Muscle of leg (tissue), 11 donors: ENCODE data around the gene BACE1. TPM values are rescaled to one million over a fixed set of nuclear protein-coding genes. Genes with fewer than 3 reads are reported as not detected.
"Not testable (repeated sequence)": the region's sequence is repeated elsewhere in the genome, so short reads cannot be mapped to it uniquely, and the experiment has no call there.

Experiments
- DNase-seq: peaks from one replicate; pipeline ENCODE4 v3.0.0; 2013
- H3K27ac ChIP-seq: one replicate; pipeline ENCODE4 v1.5.1; 2013; ENCODE audit warnings: mild to moderate bottlenecking, low read length, control low read depth
- H3K27me3 ChIP-seq: one replicate; pipeline ENCODE4 v1.6.1; 2013; ENCODE audit warnings: low read length; ENCODE audit not compliant: control insufficient read depth, insufficient read depth
- H3K36me3 ChIP-seq: one replicate; pipeline ENCODE4 v1.6.1; 2013; ENCODE audit warnings: low read length; ENCODE audit not compliant: control insufficient read depth, insufficient read depth
- H3K4me1 ChIP-seq: one replicate; pipeline ENCODE4 v1.6.1; 2013; ENCODE audit warnings: low read length; ENCODE audit not compliant: control insufficient read depth, insufficient read depth
- H3K4me3 ChIP-seq: one replicate; pipeline ENCODE4 v1.5.1; 2013; ENCODE audit warnings: low read length, control low read depth
- H3K9me3 ChIP-seq: replicated peaks from 2 replicates; pipeline ENCODE4 v1.6.1; 2013; ENCODE audit warnings: low read depth, low read length; ENCODE audit not compliant: control insufficient read depth
- WGBS: methylation state at CpG from one replicate; pipeline ENCODE4 v1.1.5; 2013; ENCODE audit warnings: missing lambda C conversion rate; ENCODE audit not compliant: insufficient coverage; 5-methylcytosine and 5-hydroxymethylcytosine counted together
- polyA plus RNA-seq, 8 donors: library from polyadenylated mRNA; unstranded; fragments of 120-200 nt; gene quantifications; one replicate each; pipeline versions ENCODE4 v1.2.1 to v1.2.3, GENCODE V29; 2013; ENCODE audit warnings: inconsistent platforms in 1 of 8, low replicate concordance in 1 of 8; ENCODE audit not compliant: insufficient read length in 8 of 8, insufficient read depth in 1 of 8
- total RNA-seq: library from RNA; stranded (reverse); fragments of 120-200 nt; gene quantifications from one replicate; pipeline ENCODE4 v1.2.4, GENCODE V29; 2013

The BACE1 gene
- total and polyA plus RNA-seq, 9 donors: 16.6 to 40.8 (median 36.6) TPM

GRCh38 chr11:117332843-117333242, 16.8 kb upstream of the BACE1 start:
- Histone ChIP-seq H3K27ac (no peak overlapping the region), H3K27me3 (no peaks in the 10 kb centered on the region), H3K4me1 (peaks cover 8% of the 10 kb centered on the region), H3K4me3 (no peak overlapping the region), H3K36me3 (peaks cover 11% of the 10 kb centered on the region), H3K9me3 (no peaks in the 10 kb centered on the region)
- WGBS: 0% methylated on average over 1 of the region's 2 CpGs
- DNase-seq: no peak

GRCh38 chr11:117328375-117329010, 12.4 kb upstream of the BACE1 start:
- 7% methylated on average over 12 of the region's 15 CpGs for WGBS
- H3K27ac ChIP-seq: peak overlapping the region; percentile 98
- peak; percentile 78 for DNase-seq
- no peaks in the 10 kb centered on the region for H3K27me3 ChIP-seq
- H3K4me1 ChIP-seq: peaks cover 8% of the 10 kb centered on the region
- H3K36me3 ChIP-seq: no peaks in the 10 kb centered on the region
- H3K4me3 ChIP-seq: peak overlapping the region; percentile 94
- no peaks in the 10 kb centered on the region for H3K9me3 ChIP-seq

GRCh38 chr11:117327567-117328374, 11.7 kb upstream of the BACE1 start, which contains the start of gene CEP164:
CEP164 (plus strand) TSS chr11:117327854; CDS start chr11:117338587, 10,733 bp downstream.
- 1% methylated on average over 60 of the region's 64 CpGs for WGBS
- H3K27ac ChIP-seq: peak within 1 kb of the TSS; percentile 98
- peak; percentile 99 for DNase-seq
- no peaks in the 10 kb centered on the region for H3K27me3 ChIP-seq
- H3K36me3 ChIP-seq: no peaks in the 10 kb centered on the region
- H3K4me1 ChIP-seq: peaks cover 8% of the 10 kb centered on the region
- peak within 1 kb of the TSS; percentile 94 for H3K4me3 ChIP-seq
- H3K9me3 ChIP-seq: no peaks in the 10 kb centered on the region

GRCh38 chr11:117327255-117327566, 11.2 kb upstream of the BACE1 start:
- H3K27me3 ChIP-seq, DNase-seq, H3K9me3 ChIP-seq, H3K36me3 ChIP-seq, H3K4me1 ChIP-seq: not testable (repeated sequence)
- peak overlapping the region; percentile 94 for H3K4me3 ChIP-seq
- 26% methylated on average over 3 of the region's 5 CpGs for WGBS
- H3K27ac ChIP-seq: peak overlapping the region; percentile 98

- no peak overlapping the region for H3K27ac ChIP-seq
Measured at GRCh38 chr11:117319214-117319840, 3.3 kb upstream of the BACE1 start.

GRCh38 chr11:117318738-117319137, 2.7 kb upstream of the BACE1 start:
- Histone ChIP-seq H3K4me3 (no peak overlapping the region), H3K9me3 (no peaks in the 10 kb centered on the region), H3K27ac (no peak overlapping the region), H3K4me1 (peaks cover 18% of the 10 kb centered on the region), H3K27me3 (no peaks in the 10 kb centered on the region), H3K36me3 (no peaks in the 10 kb centered on the region)
- DNase-seq: no peak
- WGBS: 100% methylated on average over 1 of the region's 7 CpGs

More at GRCh38 chr11:117319214-117319840, 3.3 kb upstream of the BACE1 start:
- H3K27me3 ChIP-seq: no peaks in the 10 kb centered on the region
- no peaks in the 10 kb centered on the region for H3K36me3 ChIP-seq
- no peaks in the 10 kb centered on the region for H3K9me3 ChIP-seq
- no peak overlapping the region for H3K4me3 ChIP-seq
- DNase-seq: no peak
- WGBS: no CpG with 5 or more reads among the region's 5 CpGs
- H3K4me1 ChIP-seq: peaks cover 17% of the 10 kb centered on the region

GRCh38 chr11:117315285-117316196, 515 bp downstream of the BACE1 start:
- H3K4me1 ChIP-seq: peaks cover 18% of the 10 kb centered on the region
- H3K27me3 ChIP-seq: no peaks in the 10 kb centered on the region
- under 1% methylated on average over 57 of the region's 62 CpGs for WGBS
- no peaks in the 10 kb centered on the region for H3K36me3 ChIP-seq
- H3K9me3 ChIP-seq: no peaks in the 10 kb centered on the region
- peak overlapping the region; percentile 67 for H3K4me3 ChIP-seq
- DNase-seq: peak; percentile 25
- H3K27ac ChIP-seq: no peak overlapping the region

- peaks cover 18% of the 10 kb centered on the region for H3K4me1 ChIP-seq
- WGBS: 7% methylated on average over 8 of the region's 10 CpGs
- H3K27ac ChIP-seq: no peak overlapping the region
- no peak for DNase-seq
- H3K27me3 ChIP-seq: no peaks in the 10 kb centered on the region
- peak overlapping the region; percentile 67 for H3K4me3 ChIP-seq
- H3K9me3 ChIP-seq: no peaks in the 10 kb centered on the region
- H3K36me3 ChIP-seq: no peaks in the 10 kb centered on the region
Measured at GRCh38 chr11:117314840-117315239, 1.2 kb downstream of the BACE1 start.

GRCh38 chr11:117313828-117314768, 2.0 kb downstream of the BACE1 start:
- DNase-seq: no peak
- no peaks in the 10 kb centered on the region for H3K9me3 ChIP-seq
- no peak overlapping the region for H3K4me3 ChIP-seq
- peaks cover 18% of the 10 kb centered on the region for H3K4me1 ChIP-seq
- H3K27ac ChIP-seq: no peak overlapping the region
- 46% methylated on average over 10 of the region's 14 CpGs for WGBS
- H3K27me3 ChIP-seq: no peaks in the 10 kb centered on the region
- H3K36me3 ChIP-seq: no peaks in the 10 kb centered on the region
